ENCODE results near the gene MSLN.

MSLN gene

DNA sequence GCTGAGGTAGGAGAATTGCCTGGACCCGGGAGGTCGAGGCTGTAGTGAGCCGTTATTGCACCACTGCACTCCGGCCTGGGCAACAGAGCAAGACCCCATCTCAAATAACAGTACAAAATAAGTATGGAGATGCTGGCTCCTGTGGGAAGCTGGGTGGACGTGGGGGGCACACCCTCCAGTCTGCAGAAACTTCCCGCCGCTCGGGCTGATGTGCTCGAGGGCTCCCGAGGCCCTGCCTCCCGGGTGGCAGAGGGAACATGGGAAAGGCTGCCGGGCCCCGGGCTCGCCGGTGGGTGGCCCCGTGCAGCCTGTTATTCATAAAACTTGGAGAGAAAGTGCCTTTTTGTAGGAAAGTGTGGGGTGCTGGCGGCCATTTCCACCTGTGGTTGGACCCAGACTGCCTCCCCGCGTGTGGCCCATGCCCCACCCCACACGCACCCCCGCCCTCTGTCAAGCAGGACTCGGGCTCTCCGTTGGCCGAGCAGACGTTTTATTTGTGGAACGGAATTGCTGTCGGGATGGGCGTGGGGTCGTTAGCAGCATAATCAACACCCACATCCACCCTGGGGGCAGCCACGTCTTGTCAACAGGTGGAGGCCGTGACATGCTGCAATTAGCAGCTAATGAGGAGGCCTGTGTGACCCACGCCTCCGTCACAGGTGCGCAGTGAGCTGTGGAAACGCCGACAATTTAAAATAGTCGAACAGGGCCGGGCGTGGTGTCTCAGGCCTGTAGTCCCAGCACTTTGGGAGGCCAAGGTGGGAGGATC lies 12.4 kb upstream of the MSLN start:
- no peaks in the 10 kb centered on the region for H3K27me3 ChIP-seq (ENCODE audit: insufficient read depth, low read length, poor library complexity)
- ATAC-seq (ENCODE audit: insufficient read depth, low read depth), result no peak

DNA sequence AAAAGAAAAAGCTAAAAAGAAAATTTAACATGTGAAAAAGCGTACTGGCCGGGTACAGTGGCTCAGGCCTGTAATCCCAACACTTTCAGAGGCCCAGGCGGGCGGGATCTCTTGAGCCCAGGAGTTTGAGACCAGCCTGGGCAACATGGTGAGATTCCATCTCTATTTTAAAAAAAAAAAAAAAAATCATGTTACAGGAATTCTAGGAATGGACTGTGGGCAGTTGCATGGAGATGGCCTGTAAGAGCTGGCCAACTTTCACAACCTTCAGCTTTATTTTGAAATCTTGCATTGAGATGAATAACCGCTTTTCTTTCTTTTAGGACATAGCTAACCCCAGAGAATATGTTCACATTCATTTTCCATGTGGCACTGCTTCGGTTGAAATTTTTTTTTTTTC lies 11.5 kb upstream of the MSLN start:
- no peaks in the 10 kb centered on the region for H4K20me1 ChIP-seq (ENCODE audit: insufficient read depth, low read length)
- no peak overlapping the region for H3K4me2 ChIP-seq (ENCODE audit: insufficient read depth, low read length)
- no peak overlapping the region for H3K9ac ChIP-seq (ENCODE audit: low read depth, low read length)
- no peaks in the 10 kb centered on the region for H3K4me1 ChIP-seq (ENCODE audit: insufficient read depth, low read length)
- H3K9me3 ChIP-seq (ENCODE audit: insufficient read depth, low read length, severe bottlenecking), result no peaks in the 10 kb centered on the region
- H3K79me2 ChIP-seq (ENCODE audit: insufficient read depth, low read length), result no peaks in the 10 kb centered on the region
- ATAC-seq (ENCODE audit: insufficient read depth, low read depth), result no peak
- H3K27ac ChIP-seq (ENCODE audit: low read length), result no peak overlapping the region
- no peak overlapping the region for H2AFZ ChIP-seq (ENCODE audit: low read depth, low read length)
- DNase-seq, result no peak
- H3K27me3 ChIP-seq (ENCODE audit: insufficient read depth, low read length, poor library complexity), result no peaks in the 10 kb centered on the region
- H3K4me3 ChIP-seq (ENCODE audit: low read depth in 1 of 2, low read length in 2 of 2), result no peak overlapping the region
- TF ChIP-seq, protein P1, sequence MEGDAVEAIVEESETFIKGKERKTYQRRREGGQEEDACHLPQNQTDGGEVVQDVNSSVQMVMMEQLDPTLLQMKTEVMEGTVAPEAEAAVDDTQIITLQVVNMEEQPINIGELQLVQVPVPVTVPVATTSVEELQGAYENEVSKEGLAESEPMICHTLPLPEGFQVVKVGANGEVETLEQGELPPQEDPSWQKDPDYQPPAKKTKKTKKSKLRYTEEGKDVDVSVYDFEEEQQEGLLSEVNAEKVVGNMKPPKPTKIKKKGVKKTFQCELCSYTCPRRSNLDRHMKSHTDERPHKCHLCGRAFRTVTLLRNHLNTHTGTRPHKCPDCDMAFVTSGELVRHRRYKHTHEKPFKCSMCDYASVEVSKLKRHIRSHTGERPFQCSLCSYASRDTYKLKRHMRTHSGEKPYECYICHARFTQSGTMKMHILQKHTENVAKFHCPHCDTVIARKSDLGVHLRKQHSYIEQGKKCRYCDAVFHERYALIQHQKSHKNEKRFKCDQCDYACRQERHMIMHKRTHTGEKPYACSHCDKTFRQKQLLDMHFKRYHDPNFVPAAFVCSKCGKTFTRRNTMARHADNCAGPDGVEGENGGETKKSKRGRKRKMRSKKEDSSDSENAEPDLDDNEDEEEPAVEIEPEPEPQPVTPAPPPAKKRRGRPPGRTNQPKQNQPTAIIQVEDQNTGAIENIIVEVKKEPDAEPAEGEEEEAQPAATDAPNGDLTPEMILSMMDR (IDR thresholded peaks at IDR 0.05; ENCODE audit: borderline replicate concordance, extremely low read depth, low read length, poor library complexity, severe bottlenecking), result no peak
- TF ChIP-seq EZH2 (IDR thresholded peaks at IDR 0.05; ENCODE audit: borderline replicate concordance, low read depth, low read length, severe bottlenecking), result no peak
- no peaks in the 10 kb centered on the region for H3K36me3 ChIP-seq (ENCODE audit: insufficient read depth, low read length)

More for the DNA sequence above, 12.4 kb upstream of the MSLN start:
- no peak overlapping the region for H2AFZ ChIP-seq (ENCODE audit: low read depth, low read length)
- no peak overlapping the region for H3K9ac ChIP-seq (ENCODE audit: low read depth, low read length)
- no peaks in the 10 kb centered on the region for H3K4me1 ChIP-seq (ENCODE audit: insufficient read depth, low read length)
- no peak for DNase-seq
- TF ChIP-seq, protein P1 (IDR thresholded peaks at IDR 0.05; ENCODE audit: borderline replicate concordance, extremely low read depth, low read length, poor library complexity, severe bottlenecking), result no peak
- no peak for TF ChIP-seq EZH2 (IDR thresholded peaks at IDR 0.05; ENCODE audit: borderline replicate concordance, low read depth, low read length, severe bottlenecking)
- H3K79me2 ChIP-seq (ENCODE audit: insufficient read depth, low read length), result no peaks in the 10 kb centered on the region
- no peaks in the 10 kb centered on the region for H4K20me1 ChIP-seq (ENCODE audit: insufficient read depth, low read length)
- H3K4me3 ChIP-seq (ENCODE audit: low read depth in 1 of 2, low read length in 2 of 2), result no peak overlapping the region
- H3K36me3 ChIP-seq (ENCODE audit: insufficient read depth, low read length), result no peaks in the 10 kb centered on the region
- no peak overlapping the region for H3K4me2 ChIP-seq (ENCODE audit: insufficient read depth, low read length)
- no peak overlapping the region for H3K27ac ChIP-seq (ENCODE audit: low read length)
- H3K9me3 ChIP-seq (ENCODE audit: insufficient read depth, low read length, severe bottlenecking), result no peaks in the 10 kb centered on the region

DNA sequence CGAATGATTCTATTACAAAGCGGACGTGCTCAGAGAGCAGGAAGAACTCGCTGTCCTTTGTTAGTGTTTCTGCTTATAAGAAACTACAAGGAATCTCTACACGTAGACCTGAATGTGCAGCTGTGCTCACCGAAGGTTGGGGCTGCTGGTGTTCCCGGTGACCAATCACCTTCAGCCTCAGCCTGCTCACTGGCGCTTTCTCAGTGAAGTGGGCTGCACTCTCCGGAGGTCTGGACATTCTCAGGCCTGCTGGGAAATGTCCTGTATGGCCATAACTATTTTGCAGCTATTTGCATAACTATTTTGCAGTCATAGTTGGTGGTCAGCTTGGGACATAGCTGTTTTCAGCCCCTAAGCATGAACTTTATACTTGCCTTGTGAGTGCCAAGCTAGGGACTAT lies 10.0 kb upstream of the MSLN start:
- Histone ChIP-seq H3K27ac (ENCODE audit: low read length) (no peak overlapping the region), H3K27me3 (ENCODE audit: insufficient read depth, low read length, poor library complexity) (no peaks in the 10 kb centered on the region), H3K79me2 (ENCODE audit: insufficient read depth, low read length) (no peaks in the 10 kb centered on the region), H3K9ac (ENCODE audit: low read depth, low read length) (no peak overlapping the region), H3K4me2 (ENCODE audit: insufficient read depth, low read length) (no peak overlapping the region), H3K9me3 (ENCODE audit: insufficient read depth, low read length, severe bottlenecking) (no peaks in the 10 kb centered on the region), H4K20me1 (ENCODE audit: insufficient read depth, low read length) (no peaks in the 10 kb centered on the region), H2AFZ (ENCODE audit: low read depth, low read length) (no peak overlapping the region), H3K36me3 (ENCODE audit: insufficient read depth, low read length) (no peaks in the 10 kb centered on the region), H3K4me3 (ENCODE audit: low read depth in 1 of 2, low read length in 2 of 2) (no peak overlapping the region), H3K4me1 (ENCODE audit: insufficient read depth, low read length) (no peaks in the 10 kb centered on the region)
- ATAC-seq (ENCODE audit: insufficient read depth, low read depth), result no peak
- DNase-seq, result no peak
- no peak for TF ChIP-seq EZH2 (IDR thresholded peaks at IDR 0.05; ENCODE audit: borderline replicate concordance, low read depth, low read length, severe bottlenecking)
- TF ChIP-seq, protein P1 (IDR thresholded peaks at IDR 0.05; ENCODE audit: borderline replicate concordance, extremely low read depth, low read length, poor library complexity, severe bottlenecking), result no peak
